Panc1 (cell line): ENCODE data around the gene KRTAP21-1. TPM values are rescaled to one million over a fixed set of nuclear protein-coding genes. Genes with fewer than 3 reads are reported as not detected.

Experiments
- ATAC-seq: fragments of 200-7000 bp; cut with Tn5 transposase; 2 replicates; pipeline ENCODE4 v1.9.1; 2020; ENCODE audit warnings: mild to moderate bottlenecking, moderate library complexity
- BruUV-seq: library from RNA; stranded (reverse); fragments of 400-500 nt; replicated peaks from 2 replicates; lab custom pipeline; 2021; lab: Mats Ljungman, UMichigan
- CTCF ChIA-PET: fragments of 300-600 bp; sonication (Branson Sonifier 250); formaldehyde crosslinking; loops from one replicate; lab custom pipeline; 2022; ENCODE audit warnings: antibody characterized with exemption; lab: Charles Lee
- POLR2A ChIA-PET: fragments of 300-600 bp; sonication (Branson Sonifier 250); formaldehyde crosslinking; loops from one replicate; lab custom pipeline; 2022; ENCODE audit warnings: antibody characterized with exemption; lab: Charles Lee
- DNase-seq: peaks from one replicate; pipeline ENCODE4 v3.0.0-alpha.2; 2010; ENCODE audit warnings: low read depth, low spot score
- H3K27ac ChIP-seq: 2 replicates; pipeline ENCODE4 v1.5.1; 2011; ENCODE audit warnings: mild to moderate bottlenecking, low read length, inconsistent platforms
- H3K27me3 ChIP-seq: fragments of 200-500 bp; sonication (Bioruptor generic); 2 replicates; pipeline ENCODE4 v1.6.0; 2014; ENCODE audit warnings: low read length, inconsistent platforms; ENCODE audit not compliant: control insufficient read depth, insufficient read depth
- H3K36me3 ChIP-seq: fragments of 200-500 bp; sonication (Bioruptor generic); 2 replicates; pipeline ENCODE4 v1.5.1; 2014; ENCODE audit warnings: inconsistent platforms, mild to moderate bottlenecking, low read length, moderate library complexity; ENCODE audit not compliant: control insufficient read depth, insufficient read depth
- H3K4me1 ChIP-seq: 2 replicates; pipeline ENCODE4 v1.5.1; 2011; ENCODE audit warnings: inconsistent platforms, mild to moderate bottlenecking, low read length, moderate library complexity; ENCODE audit not compliant: control insufficient read depth, insufficient read depth
- H3K4me3 ChIP-seq, 2 experiments: 2 replicates each; pipeline ENCODE4 v1.5.1; 2011 to 2012; ENCODE audit warnings: low read depth in 2 of 2, low read length in 2 of 2, mild to moderate bottlenecking in 2 of 2, inconsistent platforms in 1 of 2, moderate library complexity in 1 of 2
- H3K9me3 ChIP-seq: fragments of 200-500 bp; sonication (Bioruptor generic); 2 replicates; pipeline ENCODE4 v1.5.1; 2014; ENCODE audit warnings: low read depth, mild to moderate bottlenecking, inconsistent platforms, low read length, moderate library complexity; ENCODE audit not compliant: control insufficient read depth, insufficient read depth
- CTCF ChIP-seq: fragments of 450-650 bp; IDR thresholded peaks from 2 replicates; pipeline ENCODE4 v1.5.1; 2017; ENCODE audit warnings: mild to moderate bottlenecking
- POLR2AphosphoS5 ChIP-seq: IDR thresholded peaks from 2 replicates; pipeline ENCODE4 v1.6.1; 2012; ENCODE audit warnings: mild to moderate bottlenecking, low read depth, low read length, moderate library complexity
- SIN3A ChIP-seq: IDR thresholded peaks from 2 replicates; pipeline ENCODE4 v1.6.1; 2012; ENCODE audit warnings: low read depth, mild to moderate bottlenecking, low read length, moderate library complexity, borderline replicate concordance; ENCODE audit not compliant: insufficient read depth
- TCF7L2 ChIP-seq: IDR thresholded peaks from 2 replicates; pipeline ENCODE4 v1.6.1; 2011; ENCODE audit warnings: mild to moderate bottlenecking, low read depth, low read length, inconsistent platforms
- in situ Hi-C: cut with HindIII; loops from 2 replicates; pipeline ENCODE4 v1.10.0; 2016; ENCODE audit warnings: low sequenced_read_pairs, low pct_unique_long_range_greater_than_20kb
- intact Hi-C: fragments of 100-400 bp; cut with micrococcal nuclease; formaldehyde crosslinking; loops from one replicate; pipeline ENCODE4 v1.10.0; 2022; ENCODE audit not compliant: unreplicated experiment
- total RNA-seq: library from RNA; stranded (reverse); gene quantifications from one replicate; pipeline ENCODE4 v1.2.1, GENCODE V29; 2021; ENCODE audit not compliant: unreplicated experiment
- TF ChIP-seq, protein P1 (sequence below), 2 experiments: IDR thresholded peaks; 2 replicates each; pipeline ENCODE4 v1.6.1; 2011 to 2012; ENCODE audit warnings: low read depth in 2 of 2, control low read depth in 1 of 2, low read length in 1 of 2, mild to moderate bottlenecking in 1 of 2, moderate library complexity in 1 of 2; ENCODE audit not compliant: insufficient read depth in 1 of 2

KRTAP21-1 gene
- total RNA-seq, 1 experiment from 2014 or later: not detected

- no peaks in the 10 kb centered on the region for H3K27me3 ChIP-seq
- TF ChIP-seq, protein P1, sequence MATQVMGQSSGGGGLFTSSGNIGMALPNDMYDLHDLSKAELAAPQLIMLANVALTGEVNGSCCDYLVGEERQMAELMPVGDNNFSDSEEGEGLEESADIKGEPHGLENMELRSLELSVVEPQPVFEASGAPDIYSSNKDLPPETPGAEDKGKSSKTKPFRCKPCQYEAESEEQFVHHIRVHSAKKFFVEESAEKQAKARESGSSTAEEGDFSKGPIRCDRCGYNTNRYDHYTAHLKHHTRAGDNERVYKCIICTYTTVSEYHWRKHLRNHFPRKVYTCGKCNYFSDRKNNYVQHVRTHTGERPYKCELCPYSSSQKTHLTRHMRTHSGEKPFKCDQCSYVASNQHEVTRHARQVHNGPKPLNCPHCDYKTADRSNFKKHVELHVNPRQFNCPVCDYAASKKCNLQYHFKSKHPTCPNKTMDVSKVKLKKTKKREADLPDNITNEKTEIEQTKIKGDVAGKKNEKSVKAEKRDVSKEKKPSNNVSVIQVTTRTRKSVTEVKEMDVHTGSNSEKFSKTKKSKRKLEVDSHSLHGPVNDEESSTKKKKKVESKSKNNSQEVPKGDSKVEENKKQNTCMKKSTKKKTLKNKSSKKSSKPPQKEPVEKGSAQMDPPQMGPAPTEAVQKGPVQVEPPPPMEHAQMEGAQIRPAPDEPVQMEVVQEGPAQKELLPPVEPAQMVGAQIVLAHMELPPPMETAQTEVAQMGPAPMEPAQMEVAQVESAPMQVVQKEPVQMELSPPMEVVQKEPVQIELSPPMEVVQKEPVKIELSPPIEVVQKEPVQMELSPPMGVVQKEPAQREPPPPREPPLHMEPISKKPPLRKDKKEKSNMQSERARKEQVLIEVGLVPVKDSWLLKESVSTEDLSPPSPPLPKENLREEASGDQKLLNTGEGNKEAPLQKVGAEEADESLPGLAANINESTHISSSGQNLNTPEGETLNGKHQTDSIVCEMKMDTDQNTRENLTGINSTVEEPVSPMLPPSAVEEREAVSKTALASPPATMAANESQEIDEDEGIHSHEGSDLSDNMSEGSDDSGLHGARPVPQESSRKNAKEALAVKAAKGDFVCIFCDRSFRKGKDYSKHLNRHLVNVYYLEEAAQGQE (IDR thresholded peaks at IDR 0.05; ENCODE audit: insufficient read depth in 1 of 2, low read depth in 2 of 2, low read length in 1 of 2): no peak
- TF ChIP-seq SIN3A (no peak), CTCF (no peak), TCF7L2 (no peak), POLR2AphosphoS5 (no peak)
- H3K4me3 ChIP-seq: no peak overlapping the region
- no peaks in the 10 kb centered on the region for H3K9me3 ChIP-seq
- ATAC-seq: no peak
- H3K27ac ChIP-seq: no peak overlapping the region
- intact Hi-C loops: no loop called here
- ChIA-PET POLR2A (no interaction called here), CTCF (no interaction called here)
- no peak for DNase-seq
- no peaks in the 10 kb centered on the region for H3K4me1 ChIP-seq
- in situ Hi-C loops: no loop called here
- H3K36me3 ChIP-seq: no peaks in the 10 kb centered on the region
- BruUV-seq: no TSS peak
These were observed 35.8 kb downstream of the KRTAP21-1 start for GRCh38 chr21:30719401-30719800.

DNA sequence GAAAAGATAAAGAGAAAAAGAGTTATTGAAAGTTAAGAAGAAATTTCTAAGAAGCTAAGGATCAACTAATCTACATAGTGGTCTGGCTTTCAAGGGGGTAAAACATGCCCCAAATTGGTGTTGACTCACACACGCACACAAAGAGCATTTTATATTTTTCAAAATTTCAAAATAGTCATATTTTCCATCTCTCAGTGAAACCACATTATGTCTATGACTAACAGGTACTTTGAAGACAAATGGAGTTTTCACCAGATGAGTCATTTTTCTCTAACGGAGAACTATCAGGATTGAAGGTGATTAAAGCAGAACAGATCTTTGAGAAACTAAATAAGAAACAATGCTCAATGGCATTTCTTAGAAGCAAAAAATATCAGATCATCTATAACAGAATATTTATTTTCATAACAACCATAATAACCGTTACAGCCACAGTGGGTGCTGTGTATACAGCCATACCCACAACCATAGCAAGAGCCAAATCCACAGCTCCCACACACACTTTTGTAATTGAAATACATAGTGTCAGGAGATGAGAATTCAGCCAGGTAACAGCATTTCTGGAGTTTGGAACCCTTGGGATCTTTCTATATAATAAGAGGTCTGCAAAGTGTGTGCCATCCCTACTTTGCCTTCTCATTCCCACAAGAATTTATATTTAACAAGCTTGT is 36.9 kb downstream of the KRTAP21-1 start, which contains the start of gene KRTAP21-3:
Gene KRTAP21-3 (minus strand): TSS at position 539 of the 671 bp plus-strand sequence. CDS start 18 bp downstream, at position 521.
- ATAC-seq (no peak), DNase-seq (no peak)
- TF ChIP-seq CTCF (no peak), TCF7L2 (no peak), POLR2AphosphoS5 (no peak), SIN3A (no peak)
- TF ChIP-seq, protein P1 (IDR thresholded peaks at IDR 0.05; ENCODE audit: insufficient read depth in 1 of 2, low read depth in 2 of 2, low read length in 1 of 2): no peak
- CTCF ChIA-PET: no interaction called here
- Histone ChIP-seq H3K9me3 (no peaks in the 10 kb centered on the region), H3K36me3 (no peaks in the 10 kb centered on the region), H3K4me1 (no peaks in the 10 kb centered on the region), H3K4me3 (no peak within 1 kb of the TSS), H3K27ac (no peak within 1 kb of the TSS), H3K27me3 (no peaks in the 10 kb centered on the region)
- POLR2A ChIA-PET: no interaction called here
- BruUV-seq: no TSS peak
- in situ Hi-C loops: no loop called here
- intact Hi-C loops: no loop called here
